HEK293T (cell line): ENCODE results near the gene CCL14.
"Not testable (repeated sequence)": the region's sequence is repeated elsewhere in the genome, so short reads cannot be mapped to it uniquely, and the experiment has no call there.

Experiments used
- CTCF ChIA-PET: fragments of 350-600 bp; formaldehyde crosslinking; extraction: SDS; loops from one replicate; lab custom pipeline; 2021; ENCODE audit warnings: antibody characterized with exemption, inconsistent platforms; lab: Yijun Ruan, JAX
- POLR2A ChIA-PET: fragments of 350-600 bp; formaldehyde crosslinking; extraction: SDS; loops from one replicate; lab custom pipeline; 2020; ENCODE audit warnings: antibody characterized with exemption, inconsistent platforms; lab: Yijun Ruan, JAX
- DNase-seq: peaks from one replicate; pipeline ENCODE4 v3.0.0; 2012; ENCODE audit warnings: mixed read lengths; ENCODE audit errors: extremely low spot score
- ARNT ChIP-seq: fragments of 450-650 bp; IDR thresholded peaks from 2 replicates; pipeline ENCODE4 v1.6.1; 2017; ENCODE audit warnings: mild to moderate bottlenecking
- BHLHE40 ChIP-seq: fragments of 450-650 bp; IDR thresholded peaks from 2 replicates; pipeline ENCODE4 v1.6.1; 2016; ENCODE audit warnings: mild to moderate bottlenecking, moderate library complexity, borderline replicate concordance
- CTBP1 ChIP-seq: fragments of 450-650 bp; IDR thresholded peaks from 2 replicates; pipeline ENCODE4 v1.6.1; 2016; ENCODE audit warnings: borderline replicate concordance
- ELF4 ChIP-seq: fragments of 450-650 bp; IDR thresholded peaks from 2 replicates; pipeline ENCODE4 v1.6.1; 2017; ENCODE audit warnings: antibody characterized with exemption
- FOXA1 ChIP-seq: fragments of 450-650 bp; IDR thresholded peaks from 2 replicates; pipeline ENCODE4 v1.6.1; 2016; ENCODE audit warnings: mild to moderate bottlenecking
- FOXK2 ChIP-seq: fragments of 450-650 bp; IDR thresholded peaks from 2 replicates; pipeline ENCODE4 v1.6.1; 2016; ENCODE audit warnings: mild to moderate bottlenecking
- FOXM1 ChIP-seq: fragments of 450-650 bp; IDR thresholded peaks from 2 replicates; pipeline ENCODE4 v1.6.1; 2017; ENCODE audit warnings: mild to moderate bottlenecking, borderline replicate concordance
- HDGF ChIP-seq: fragments of 450-650 bp; IDR thresholded peaks from 2 replicates; pipeline ENCODE4 v1.6.1; 2017; ENCODE audit warnings: antibody characterized with exemption, borderline replicate concordance
- L3MBTL2 ChIP-seq: fragments of 450-650 bp; conservative IDR thresholded peaks from 2 replicates; pipeline ENCODE4 v1.6.1; 2016; ENCODE audit warnings: mild to moderate bottlenecking
- LEF1 ChIP-seq: fragments of 450-650 bp; IDR thresholded peaks from 2 replicates; pipeline ENCODE4 v1.6.1; 2017; ENCODE audit warnings: mild to moderate bottlenecking, borderline replicate concordance
- NFRKB ChIP-seq: fragments of 450-650 bp; IDR thresholded peaks from 2 replicates; pipeline ENCODE4 v1.6.1; 2016; ENCODE audit warnings: mild to moderate bottlenecking, moderate library complexity
- PKNOX1 ChIP-seq: fragments of 450-650 bp; IDR thresholded peaks from 2 replicates; pipeline ENCODE4 v1.6.1; 2016
- SP1 ChIP-seq: fragments of 450-650 bp; IDR thresholded peaks from 2 replicates; pipeline ENCODE4 v1.6.1; 2017
- SUZ12 ChIP-seq: fragments of 450-650 bp; IDR thresholded peaks from 2 replicates; pipeline ENCODE4 v1.6.1; 2016; ENCODE audit warnings: mild to moderate bottlenecking
- TARDBP ChIP-seq: fragments of 450-650 bp; IDR thresholded peaks from 2 replicates; pipeline ENCODE4 v1.6.1; 2016
- ZNF384 ChIP-seq: fragments of 450-650 bp; IDR thresholded peaks from 2 replicates; pipeline ENCODE4 v1.6.1; 2016

CCL14 gene

GRCh38 chr17:35998756-35999155 is 12.2 kb upstream of the CCL14 start:
- CTCF ChIA-PET, result no interaction called here
- TF ChIP-seq FOXA1 (no peak), ARNT (no peak), PKNOX1 (no peak), TARDBP (no peak), NFRKB (no peak), ZNF384 (no peak), SP1 (no peak), BHLHE40 (no peak), CTBP1 (no peak), HDGF (no peak), L3MBTL2 (no peak), FOXM1 (no peak), SUZ12 (no peak), LEF1 (no peak), FOXK2 (no peak), ELF4 (no peak)
- POLR2A ChIA-PET, result no interaction called here
- DNase-seq, result no peak

GRCh38 chr17:35998018-35998545 is 11.6 kb upstream of the CCL14 start:
- no peak for TF ChIP-seq FOXA1
- no peak for TF ChIP-seq ZNF384
- TF ChIP-seq TARDBP, result no peak
- TF ChIP-seq SUZ12, result no peak
- no peak for DNase-seq
- ChIA-PET POLR2A (no interaction called here), CTCF (no interaction called here)

GRCh38 chr17:35995346-35995745 is 8.8 kb upstream of the CCL14 start:
- CTCF ChIA-PET, DNase-seq, POLR2A ChIA-PET: not testable (repeated sequence)

GRCh38 chr17:35991075-35991474 is 4.5 kb upstream of the CCL14 start:
- DNase-seq, result no peak
- ChIA-PET POLR2A (interaction anchor here (0.6 kb wide), 1 partner anchor 765 kb away, joined by 3 read pairs; no protein-coding TSS in a partner anchor), CTCF (no interaction called here)
- no peak for TF ChIP-seq NFRKB
- no peak for TF ChIP-seq ARNT
- no peak for TF ChIP-seq TARDBP

GRCh38 chr17:35988164-35988563 is 1.6 kb upstream of the CCL14 start:
- no peak for TF ChIP-seq SP1
- TF ChIP-seq FOXM1, result no peak
- CTCF ChIA-PET, result no interaction called here
- POLR2A ChIA-PET, result no interaction called here
- DNase-seq, result no peak

- POLR2A ChIA-PET, result no interaction called here
- TF ChIP-seq FOXA1 (no peak), BHLHE40 (no peak), LEF1 (no peak), CTBP1 (no peak), ARNT (no peak), FOXM1 (no peak), SP1 (no peak), PKNOX1 (no peak), ELF4 (no peak), L3MBTL2 (no peak), NFRKB (no peak), TARDBP (no peak)
- DNase-seq, result no peak
- CTCF ChIA-PET, result no interaction called here
These were observed 2.4 kb downstream of the CCL14 start for GRCh38 chr17:35984140-35984539.

GRCh38 chr17:35982409-35983191 is 3.9 kb downstream of the CCL14 start:
- TF ChIP-seq BHLHE40 (no peak), SUZ12 (no peak), ELF4 (no peak), TARDBP (no peak), LEF1 (no peak), PKNOX1 (no peak), ZNF384 (no peak), CTBP1 (no peak), FOXA1 (no peak), HDGF (no peak), L3MBTL2 (no peak), SP1 (no peak), FOXM1 (no peak), NFRKB (no peak), FOXK2 (no peak), ARNT (no peak)
- DNase-seq, result no peak
- ChIA-PET POLR2A (no interaction called here), CTCF (interaction anchor here (0.5 to 3.6 kb wide), 4 partner anchors 90 to 501 kb away, joined by 3 to 14 read pairs (median 8); no protein-coding TSS in a partner anchor)
